Mesothelial cell of epicardium (in vitro differentiated cells): Measurements from ENCODE around the gene TMEM107. TPM values are rescaled to one million over a fixed set of nuclear protein-coding genes. Genes with fewer than 3 reads are reported as not detected.
"Not testable (repeated sequence)": the region's sequence is repeated elsewhere in the genome, so short reads cannot be mapped to it uniquely, and the experiment has no call there.

Source experiments
- DNase-seq, 2 experiments: peaks; one replicate each; pipeline ENCODE4 v3.0.0; 2021; ENCODE audit warnings: low spot score in 2 of 2; ENCODE audit not compliant: unreplicated experiment in 2 of 2
- H3K27ac Mint-ChIP-seq: 2 replicates; pipeline ENCODE4 v1.8.0; 2021; ENCODE audit warnings: mixed read lengths
- H3K27me3 Mint-ChIP-seq: 2 replicates; pipeline ENCODE4 v1.8.0; 2021; ENCODE audit warnings: low read depth, mixed read lengths
- H3K36me3 Mint-ChIP-seq: 2 replicates; pipeline ENCODE4 v1.8.0; 2021; ENCODE audit warnings: mixed read lengths
- H3K4me1 Mint-ChIP-seq: 2 replicates; pipeline ENCODE4 v1.8.0; 2021; ENCODE audit warnings: mixed read lengths
- H3K4me3 Mint-ChIP-seq: 2 replicates; pipeline ENCODE4 v1.8.0; 2021; ENCODE audit warnings: mild to moderate bottlenecking, moderate library complexity, mixed read lengths
- H3K9me3 Mint-ChIP-seq: 2 replicates; pipeline ENCODE4 v1.8.0; 2021; ENCODE audit warnings: mixed read lengths
- CTCF ChIP-seq: fragments of 200-600 bp; sonication (generic); IDR thresholded peaks from one replicate; pipeline ENCODE4 v1.5.0; 2021; ENCODE audit warnings: antibody characterized with exemption; ENCODE audit not compliant: unreplicated experiment
- total RNA-seq: library from RNA; stranded (reverse); gene quantifications from 3 replicates; pipeline ENCODE4 v1.2.1, GENCODE V29; 2021

TMEM107 gene
- total RNA-seq, 1 donor from 2014 or later: 23.2 TPM

- peak overlapping the region; percentile 99 for H3K4me3 Mint-ChIP-seq
- TF ChIP-seq CTCF: no peak
- H3K27me3 Mint-ChIP-seq: peaks cover 2% of the 10 kb centered on the region
- H3K9me3 Mint-ChIP-seq: no peaks in the 10 kb centered on the region
- peaks cover 14% of the 10 kb centered on the region for H3K4me1 Mint-ChIP-seq
- DNase-seq: peak; percentile 79 to 95
- H3K27ac Mint-ChIP-seq: peak overlapping the region; percentile 100
- no peaks in the 10 kb centered on the region for H3K36me3 Mint-ChIP-seq
Measured at GRCh38 chr17:8221663-8222379, 45.6 kb upstream of the TMEM107 start.

GRCh38 chr17:8220783-8221662 is 44.8 kb upstream of the TMEM107 start:
- no peaks in the 10 kb centered on the region for H3K27me3 Mint-ChIP-seq
- H3K4me3 Mint-ChIP-seq: peak overlapping the region; percentile 99
- peaks cover 9% of the 10 kb centered on the region for H3K4me1 Mint-ChIP-seq
- no peak for TF ChIP-seq CTCF
- H3K27ac Mint-ChIP-seq: peak overlapping the region; percentile 100
- peak; percentile 79 to 96 for DNase-seq
- H3K36me3 Mint-ChIP-seq: no peaks in the 10 kb centered on the region
- H3K9me3 Mint-ChIP-seq: no peaks in the 10 kb centered on the region

- not testable (repeated sequence) for DNase-seq, H3K36me3 Mint-ChIP-seq, H3K9me3 Mint-ChIP-seq, H3K4me3 Mint-ChIP-seq, H3K27me3 Mint-ChIP-seq, H3K27ac Mint-ChIP-seq
- H3K4me1 Mint-ChIP-seq: peaks cover 14% of the 10 kb centered on the region
Measured at GRCh38 chr17:8214000-8214399, 37.8 kb upstream of the TMEM107 start.

GRCh38 chr17:8212312-8213180 is 36.4 kb upstream of the TMEM107 start:
- Mint-ChIP-seq H3K27me3 (no peaks in the 10 kb centered on the region), H3K9me3 (no peaks in the 10 kb centered on the region), H3K27ac (no peak overlapping the region), H3K36me3 (no peaks in the 10 kb centered on the region), H3K4me1 (peaks cover 14% of the 10 kb centered on the region), H3K4me3 (no peak overlapping the region)
- no peak for DNase-seq
- no peak for TF ChIP-seq CTCF

GRCh38 chr17:8210761-8211458 is 34.7 kb upstream of the TMEM107 start:
- Mint-ChIP-seq H3K27ac (peak overlapping the region; percentile 97), H3K9me3 (no peaks in the 10 kb centered on the region), H3K27me3 (no peaks in the 10 kb centered on the region), H3K36me3 (peaks cover 2% of the 10 kb centered on the region), H3K4me3 (peak overlapping the region; percentile 82), H3K4me1 (peaks cover 14% of the 10 kb centered on the region)
- DNase-seq: no peak
- no peak for TF ChIP-seq CTCF
